Right atrium auricular region (tissue), 2 donors: ENCODE results near the gene TMCO4. TPM values are rescaled to one million over a fixed set of nuclear protein-coding genes. Genes with fewer than 3 reads are reported as not detected.
"Not testable (repeated sequence)": the region's sequence is repeated elsewhere in the genome, so short reads cannot be mapped to it uniquely, and the experiment has no call there.

Experiments
- DNase-seq: peaks from one replicate; pipeline ENCODE4 v3.0.0-alpha.2; 2019; ENCODE audit warnings: low spot score
- H3K27ac ChIP-seq, 2 donors: fragments of 200-600 bp; sonication (generic); 1 replicate in 1 of 2; 2 replicates in 1 of 2; pipeline ENCODE4 v1.5.1; 2016 to 2019
- H3K27me3 ChIP-seq, 2 donors: fragments of 200-600 bp; sonication (generic); one replicate each; pipeline versions ENCODE4 v1.5.1 to v1.6.0; 2017 to 2019
- H3K36me3 ChIP-seq: fragments of 200-600 bp; sonication (generic); one replicate; pipeline ENCODE4 v1.5.1; 2016
- H3K4me1 ChIP-seq, 2 donors: fragments of 200-600 bp; sonication (generic); one replicate each; pipeline versions ENCODE4 v1.5.1 to v1.6.0; 2017 to 2019
- H3K4me3 ChIP-seq, 2 donors: fragments of 200-600 bp; sonication (generic); 1 replicate in 1 of 2; 2 replicates in 1 of 2; pipeline ENCODE4 v1.5.1; 2017 to 2019; ENCODE audit warnings: mild to moderate bottlenecking in 1 of 2, moderate library complexity in 1 of 2
- H3K9me3 ChIP-seq, 2 donors: fragments of 200-600 bp; sonication (generic); one replicate each; pipeline ENCODE4 v1.5.1; 2019
- total RNA-seq, 2 donors: library from RNA; depleted of rRNA; stranded (reverse); fragments of >200 nt; gene quantifications; one replicate each; pipeline ENCODE4 v1.1.0, GENCODE V29; 2016
- TF ChIP-seq, protein P1 (sequence below), 2 donors: fragments of 200-600 bp; sonication (generic); IDR thresholded peaks; one replicate each; pipeline ENCODE4 v1.5.1; 2019; ENCODE audit warnings: antibody characterized with exemption in 2 of 2

The TMCO4 gene
- total RNA-seq, 2 donors from 2014 or later: 5.7 to 10.7 TPM

DNA sequence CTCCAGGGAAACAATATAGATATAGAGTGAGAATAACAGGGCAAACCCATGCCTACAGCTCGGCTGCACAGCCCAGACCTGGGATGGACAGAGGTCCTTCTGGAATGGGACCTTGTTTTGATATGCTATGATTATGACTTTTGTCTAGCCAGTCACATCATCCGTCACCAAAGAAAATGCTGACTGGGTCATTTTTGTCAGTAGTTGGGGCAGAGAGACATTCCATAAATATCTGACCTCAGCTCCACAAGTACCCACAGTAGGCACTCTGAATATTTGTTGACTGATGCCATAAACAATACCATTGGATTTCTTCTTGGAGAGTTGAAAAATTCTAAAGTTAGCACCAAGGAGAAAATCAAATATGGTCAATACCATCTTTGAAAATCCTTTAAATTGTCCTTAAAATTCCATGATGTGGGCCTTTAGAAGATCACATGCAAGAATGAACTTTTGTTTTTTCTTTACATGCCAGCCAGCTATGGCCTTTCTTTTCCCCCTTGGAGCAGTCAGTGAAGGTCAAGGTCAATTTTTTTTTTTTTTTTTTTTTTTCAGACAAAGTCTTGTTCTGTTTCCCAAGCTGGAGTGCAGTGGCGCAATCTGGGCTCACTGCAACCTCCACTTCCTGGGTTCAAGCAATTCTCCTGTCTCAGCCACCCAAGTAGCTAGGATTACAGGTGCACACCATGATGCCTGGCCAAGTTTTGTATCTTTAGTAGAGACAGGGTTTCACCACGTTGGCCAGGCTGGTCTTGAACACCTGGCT, 7.3 kb downstream of the TMCO4 start:
- Histone ChIP-seq H3K27ac (no peak overlapping the region), H3K36me3 (no peaks in the 10 kb centered on the region), H3K4me1 (no peaks in the 10 kb centered on the region), H3K4me3 (no peak overlapping the region), H3K9me3 (no peaks in the 10 kb centered on the region), H3K27me3 (no peaks in the 10 kb centered on the region)
- DNase-seq: no peak
- TF ChIP-seq, protein P1, sequence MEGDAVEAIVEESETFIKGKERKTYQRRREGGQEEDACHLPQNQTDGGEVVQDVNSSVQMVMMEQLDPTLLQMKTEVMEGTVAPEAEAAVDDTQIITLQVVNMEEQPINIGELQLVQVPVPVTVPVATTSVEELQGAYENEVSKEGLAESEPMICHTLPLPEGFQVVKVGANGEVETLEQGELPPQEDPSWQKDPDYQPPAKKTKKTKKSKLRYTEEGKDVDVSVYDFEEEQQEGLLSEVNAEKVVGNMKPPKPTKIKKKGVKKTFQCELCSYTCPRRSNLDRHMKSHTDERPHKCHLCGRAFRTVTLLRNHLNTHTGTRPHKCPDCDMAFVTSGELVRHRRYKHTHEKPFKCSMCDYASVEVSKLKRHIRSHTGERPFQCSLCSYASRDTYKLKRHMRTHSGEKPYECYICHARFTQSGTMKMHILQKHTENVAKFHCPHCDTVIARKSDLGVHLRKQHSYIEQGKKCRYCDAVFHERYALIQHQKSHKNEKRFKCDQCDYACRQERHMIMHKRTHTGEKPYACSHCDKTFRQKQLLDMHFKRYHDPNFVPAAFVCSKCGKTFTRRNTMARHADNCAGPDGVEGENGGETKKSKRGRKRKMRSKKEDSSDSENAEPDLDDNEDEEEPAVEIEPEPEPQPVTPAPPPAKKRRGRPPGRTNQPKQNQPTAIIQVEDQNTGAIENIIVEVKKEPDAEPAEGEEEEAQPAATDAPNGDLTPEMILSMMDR (IDR thresholded peaks at IDR 0.05): no peak

DNA sequence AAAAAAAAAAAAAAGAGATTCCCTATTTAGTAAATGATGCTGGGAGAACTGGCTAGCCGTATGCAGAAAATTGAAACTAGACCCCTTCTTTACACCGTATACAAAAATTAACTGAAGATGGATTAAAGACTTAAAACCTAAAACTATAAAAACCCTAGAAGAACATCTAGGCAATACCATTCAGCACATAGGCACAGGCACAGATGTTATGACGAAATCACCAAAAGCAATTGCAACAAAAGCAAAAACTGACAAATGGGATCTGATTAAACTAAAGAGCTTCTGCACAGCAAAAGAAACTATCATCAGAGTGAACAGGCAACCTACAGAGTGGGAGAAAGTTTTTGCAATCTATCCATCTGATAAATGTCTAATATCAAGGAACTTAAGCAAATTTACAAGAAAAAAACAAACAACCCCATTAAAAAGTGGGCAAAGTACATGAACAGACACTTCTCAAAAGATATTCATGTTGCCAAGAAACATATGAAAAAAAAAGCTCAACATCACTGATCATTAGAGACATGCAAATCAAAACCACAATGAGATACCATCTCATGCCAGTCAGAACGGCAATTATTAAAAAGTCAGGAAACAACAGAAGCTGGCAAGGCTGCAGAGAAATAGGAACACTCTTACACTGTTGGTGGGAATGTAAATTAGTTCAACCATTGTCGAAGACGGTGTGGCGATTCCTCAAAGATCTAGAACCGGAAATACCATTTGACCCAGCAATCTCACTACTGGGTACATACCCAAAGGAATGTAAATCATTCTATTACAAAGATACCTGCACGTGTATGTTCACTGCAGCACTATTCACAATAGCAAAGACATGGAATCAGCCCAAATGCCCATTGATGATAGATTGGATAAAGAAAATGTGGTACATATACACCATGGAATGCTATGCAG, 9.4 kb downstream of the TMCO4 start:
- not testable (repeated sequence) for H3K36me3 ChIP-seq, H3K4me3 ChIP-seq, H3K27me3 ChIP-seq, H3K9me3 ChIP-seq, DNase-seq, H3K4me1 ChIP-seq, H3K27ac ChIP-seq

DNA sequence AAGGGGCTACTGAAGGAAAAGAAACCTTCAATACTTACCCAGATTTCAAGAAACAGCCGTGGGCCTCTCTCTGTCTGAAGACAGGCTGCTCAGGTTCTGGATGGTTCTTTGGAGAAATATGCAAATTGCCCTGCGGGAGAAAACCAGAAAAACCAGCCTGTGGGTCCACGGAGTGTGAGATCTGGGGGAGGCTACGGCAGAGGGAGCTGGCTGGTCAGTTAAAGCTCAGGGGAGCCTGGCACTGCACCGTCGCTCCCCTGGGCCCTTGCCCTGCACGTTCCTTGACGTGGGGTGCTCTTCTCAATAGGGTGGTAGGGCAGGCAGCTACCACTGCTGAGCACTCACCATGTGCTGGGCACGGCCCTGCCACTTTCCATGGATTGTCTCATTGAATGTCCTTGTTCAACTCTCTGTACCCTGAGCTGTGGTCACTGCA, 12.7 kb downstream of the TMCO4 start:
- no peak for DNase-seq
- Histone ChIP-seq H3K27ac (no peak overlapping the region), H3K36me3 (peaks cover 10% of the 10 kb centered on the region), H3K9me3 (no peaks in the 10 kb centered on the region), H3K4me1 (no peaks in the 10 kb centered on the region), H3K4me3 (no peak overlapping the region), H3K27me3 (no peaks in the 10 kb centered on the region)
- TF ChIP-seq, protein P1 (IDR thresholded peaks at IDR 0.05): no peak

DNA sequence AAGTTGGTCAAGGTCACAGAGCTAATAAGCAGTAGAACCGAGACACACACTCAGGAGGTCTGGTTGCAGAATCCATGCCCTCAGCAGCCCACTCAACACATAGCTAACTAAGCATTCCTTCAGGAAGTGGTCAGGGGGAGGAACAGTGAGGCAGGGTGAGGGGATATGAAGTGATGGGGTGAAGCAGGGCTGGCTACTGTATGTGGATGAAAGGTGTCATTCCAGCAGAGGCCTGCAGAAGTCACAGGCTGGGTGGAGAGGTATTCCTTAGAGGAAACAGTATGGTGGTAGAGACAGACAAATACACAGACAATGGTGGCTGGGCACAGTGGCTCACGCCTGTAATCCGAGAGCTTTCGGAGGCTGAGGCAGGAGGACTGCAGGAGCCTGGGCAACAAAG, 14.1 kb downstream of the TMCO4 start:
- Histone ChIP-seq H3K4me3 (no peak overlapping the region), H3K9me3 (no peaks in the 10 kb centered on the region), H3K4me1 (no peaks in the 10 kb centered on the region), H3K27ac (no peak overlapping the region), H3K36me3 (peaks cover 10% of the 10 kb centered on the region), H3K27me3 (no peaks in the 10 kb centered on the region)
- TF ChIP-seq, protein P1 (IDR thresholded peaks at IDR 0.05): no peak
- DNase-seq: no peak

DNA sequence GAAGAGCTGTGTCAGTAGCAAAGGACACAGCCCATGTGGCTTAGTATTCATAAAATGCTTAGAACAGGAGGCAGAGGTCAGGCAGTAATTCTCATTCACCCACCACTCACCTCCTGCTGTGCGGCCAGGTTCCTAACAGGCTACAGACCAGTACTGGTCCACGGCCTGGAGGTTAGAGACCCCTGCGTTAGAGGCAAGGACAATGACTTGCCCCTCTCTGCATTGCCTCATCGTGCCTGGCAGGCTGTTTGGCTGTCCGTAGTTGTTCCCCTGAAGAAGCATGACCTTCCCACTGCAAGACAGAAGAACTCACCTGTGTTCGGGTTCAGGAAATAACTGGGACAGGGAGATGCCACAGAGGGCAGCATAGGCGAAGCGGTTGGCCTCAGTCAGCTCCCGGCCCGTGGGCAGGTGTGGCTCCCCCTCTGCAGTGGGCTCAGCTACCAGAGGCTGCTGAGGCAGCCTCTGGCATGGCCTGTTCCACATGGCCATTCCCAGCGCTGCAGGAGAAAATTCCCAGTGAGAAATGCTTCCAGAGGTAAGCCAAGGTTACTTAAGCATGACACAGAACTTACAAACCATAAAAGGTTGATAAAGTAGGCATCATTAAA, 19.3 kb downstream of the TMCO4 start:
- H3K36me3 ChIP-seq: peaks cover 18% of the 10 kb centered on the region
- no peak for DNase-seq

More for the DNA sequence above, 19.3 kb downstream of the TMCO4 start:
- no peaks in the 10 kb centered on the region for H3K4me1 ChIP-seq
- H3K4me3 ChIP-seq: no peak overlapping the region
- H3K27ac ChIP-seq: no peak overlapping the region
- no peaks in the 10 kb centered on the region for H3K9me3 ChIP-seq
- no peaks in the 10 kb centered on the region for H3K27me3 ChIP-seq
- TF ChIP-seq, protein P1 (IDR thresholded peaks at IDR 0.05): no peak
